H7 (cell line): ENCODE measurements around the gene AKT1S1. TPM values are rescaled to one million over a fixed set of nuclear protein-coding genes. Genes with fewer than 3 reads are reported as not detected.

Experiments
- DNase-seq: peaks from one replicate; pipeline ENCODE4 v3.0.0; 2012
- H3K27me3 ChIP-seq: 2 replicates; pipeline ENCODE4 v1.6.0; 2011; ENCODE audit warnings: mild to moderate bottlenecking, low read length; ENCODE audit not compliant: control insufficient read depth, insufficient read depth
- H3K36me3 ChIP-seq: replicated peaks from 2 replicates; pipeline ENCODE4 v1.5.1; 2011; ENCODE audit warnings: low read length; ENCODE audit not compliant: control insufficient read depth, insufficient read depth
- H3K4me3 ChIP-seq: 2 replicates; pipeline ENCODE4 v1.5.1; 2011; ENCODE audit warnings: low read depth, mild to moderate bottlenecking, control low read depth, low read length, moderate library complexity; ENCODE audit not compliant: insufficient read depth
- total RNA-seq: library from RNA; depleted of rRNA; stranded (reverse); fragments of >200 nt; shearing (Covaris generic); gene quantifications from 2 replicates; pipeline ENCODE4 v1.2.3, GENCODE V29; 2014

The AKT1S1 gene
- total RNA-seq, 1 experiment from 2014 or later, result 12.9 TPM

DNA sequence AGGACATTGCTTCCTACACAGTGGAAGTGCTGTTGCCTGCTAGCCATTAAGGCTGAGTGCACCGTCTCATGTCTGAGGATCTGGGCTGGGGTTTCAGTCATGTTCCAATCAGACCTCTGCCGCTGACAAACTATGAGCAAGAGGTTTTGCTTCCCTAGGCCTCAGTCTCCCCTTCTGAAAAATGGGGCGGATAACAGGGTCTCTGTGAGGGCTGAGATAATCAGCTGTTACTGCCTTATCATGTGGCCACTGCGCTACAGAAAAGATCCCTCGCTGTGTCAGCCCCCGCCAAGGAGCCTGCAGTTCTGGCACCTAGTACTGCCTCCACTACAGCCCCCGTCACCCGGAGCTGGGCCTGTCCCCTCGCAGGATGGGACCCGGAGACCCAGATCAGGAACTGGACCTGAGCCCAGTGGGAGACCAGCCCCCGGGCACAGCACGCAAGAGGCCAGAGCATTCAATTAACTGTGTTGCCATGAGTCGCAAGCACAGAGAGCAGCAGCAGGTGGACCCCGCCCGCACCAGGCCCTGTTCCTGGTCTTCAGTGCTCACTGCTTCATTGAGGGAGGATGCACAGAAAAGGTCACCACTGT lies 6.8 kb downstream of the AKT1S1 start:
- Histone ChIP-seq H3K27me3 (no peaks in the 10 kb centered on the region), H3K4me3 (peak overlapping the region; percentile 67), H3K36me3 (no peaks in the 10 kb centered on the region; the same call in 1 of the 2 replicates)
- DNase-seq, result no peak

DNA sequence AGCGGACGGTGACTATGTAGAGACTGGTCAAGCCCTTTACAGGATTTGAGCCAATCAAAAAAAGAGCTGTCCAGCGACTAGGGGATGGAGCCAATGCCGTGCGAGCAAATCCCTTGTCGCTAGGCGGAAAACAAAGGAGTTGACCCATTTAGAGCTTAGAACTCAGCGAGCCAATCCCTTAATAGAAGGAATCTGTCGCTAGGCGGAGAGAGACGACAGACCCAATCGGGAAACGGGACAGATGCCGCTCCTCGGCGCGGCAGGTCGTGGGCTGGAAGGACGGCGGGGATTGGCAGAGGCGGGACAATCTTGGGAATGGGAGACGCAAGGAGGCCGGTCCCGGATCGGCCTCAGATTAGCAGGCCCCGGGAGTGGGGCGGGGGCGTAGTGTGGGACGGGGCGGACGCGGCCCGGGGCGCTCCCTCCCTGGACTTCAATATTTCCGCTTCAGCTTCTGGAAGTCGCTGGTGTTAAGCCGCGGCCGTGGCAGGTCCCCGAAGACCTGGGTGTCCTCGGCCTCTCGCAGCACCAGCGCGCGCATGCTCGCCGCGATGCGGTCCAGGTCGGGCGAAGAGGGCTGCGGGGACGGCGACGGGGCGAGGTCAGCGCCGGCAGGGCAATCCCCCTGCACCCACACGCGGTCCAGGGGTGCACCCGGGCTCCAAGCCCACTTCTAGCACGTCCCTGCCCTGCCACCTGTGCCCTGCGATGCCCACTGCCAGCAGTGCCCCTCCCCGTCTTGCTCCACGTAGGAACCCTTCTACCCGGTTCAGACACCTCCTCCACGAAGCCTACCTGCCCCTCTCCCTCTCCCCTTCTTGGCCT lies 7.5 kb downstream of the AKT1S1 start:
- DNase-seq, result peak; percentile 97
- Histone ChIP-seq H3K4me3 (peak overlapping the region; percentile 67), H3K36me3 (peaks cover 2% of the 10 kb centered on the region; the same call in 1 of the 2 replicates), H3K27me3 (no peaks in the 10 kb centered on the region)

DNA sequence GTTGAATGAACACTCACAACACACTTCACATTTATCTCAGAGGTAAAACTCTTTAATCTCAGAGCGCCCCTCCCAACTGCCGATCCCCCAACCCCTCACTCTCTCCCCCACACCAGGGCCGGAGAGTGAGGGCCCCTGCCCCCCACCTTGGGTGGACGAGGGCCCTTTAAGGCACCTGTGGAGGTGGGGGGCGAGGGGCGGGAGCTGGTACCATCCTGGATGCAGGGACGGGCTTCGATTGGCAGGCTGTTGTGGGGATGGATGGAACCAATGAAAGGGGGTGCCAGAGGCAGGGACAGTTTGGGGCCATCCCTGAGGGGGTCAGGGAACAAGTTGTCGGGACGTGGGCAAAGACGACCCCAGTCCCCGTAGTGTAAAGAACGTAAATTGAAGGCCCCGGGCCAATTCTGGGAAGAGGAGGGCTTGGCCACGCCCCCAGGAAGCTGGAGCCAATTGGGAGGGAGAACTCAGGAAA lies 8.1 kb downstream of the AKT1S1 start:
- Histone ChIP-seq H3K36me3 (peaks cover 8% of the 10 kb centered on the region), H3K27me3 (no peaks in the 10 kb centered on the region), H3K4me3 (peak overlapping the region; percentile 42)
- no peak for DNase-seq

DNA sequence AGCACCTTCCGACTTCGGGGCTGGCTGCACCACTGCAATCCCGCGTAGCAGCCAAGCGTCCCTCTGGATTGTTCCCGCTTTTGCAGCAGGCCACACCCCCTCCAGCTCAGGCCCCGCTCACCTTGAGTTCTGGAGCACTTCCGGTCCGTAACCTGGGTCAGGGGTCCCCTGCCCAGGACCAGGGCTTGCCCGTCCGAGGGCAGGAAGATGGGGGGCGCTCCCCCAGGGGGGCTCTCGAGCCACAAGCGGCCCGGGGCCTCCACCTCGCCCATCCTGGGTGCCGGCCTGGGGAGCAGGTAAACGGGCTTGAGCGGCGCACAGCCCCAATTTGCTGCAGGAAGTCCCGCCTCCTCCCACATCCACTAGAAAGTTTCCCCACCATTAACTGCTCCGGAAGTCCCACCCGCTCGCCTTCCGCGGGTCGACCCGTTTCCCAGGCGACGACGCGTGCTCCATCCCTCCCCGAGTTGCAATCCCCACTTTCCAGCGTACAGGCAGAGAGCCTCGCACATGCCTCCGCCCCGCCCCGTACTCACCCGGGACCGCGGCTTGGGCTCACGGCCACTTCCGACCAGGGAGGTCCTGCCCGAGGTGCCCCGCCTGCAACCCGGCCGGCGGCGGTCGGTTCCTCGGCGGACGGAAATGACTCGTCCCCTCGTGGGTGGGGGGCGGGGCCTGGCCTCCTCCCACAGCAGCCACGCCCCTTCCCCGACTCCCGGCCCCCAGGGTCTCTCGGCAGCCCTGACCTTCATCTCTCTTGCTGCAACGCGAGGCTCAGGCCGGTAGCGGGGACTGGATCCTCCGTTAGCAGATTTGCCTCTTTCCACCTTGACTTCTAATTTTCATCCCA lies 10.0 kb downstream of the AKT1S1 start, which contains the start of gene PNKP:
TSS of gene PNKP (minus strand) at position 644 of the 850 bp plus-strand sequence. CDS start at position 272, 372 bp downstream.
- DNase-seq, result peak; percentile 99
- Histone ChIP-seq H3K36me3 (peaks cover 16% of the 10 kb centered on the region), H3K27me3 (no peaks in the 10 kb centered on the region), H3K4me3 (peak within 1 kb of the TSS; percentile 83)

DNA sequence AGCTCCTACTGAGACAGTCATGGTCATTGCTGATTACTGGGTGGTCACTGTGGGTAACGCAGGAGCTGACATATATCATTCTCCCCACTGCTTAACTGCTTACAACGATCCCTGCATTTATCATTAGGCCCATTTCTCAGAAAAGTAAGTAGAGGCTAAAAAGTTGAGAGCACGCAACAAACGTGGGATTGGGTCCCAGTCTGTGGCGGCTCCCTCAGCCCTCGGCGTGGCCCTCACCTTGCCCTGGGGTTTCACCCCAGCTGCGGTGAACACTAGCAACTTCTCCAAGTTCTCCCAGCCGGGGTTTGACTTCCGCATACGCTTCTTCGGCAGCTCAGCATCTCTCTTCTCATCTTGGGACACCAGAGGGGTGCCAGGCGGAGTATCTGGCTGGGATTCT lies 12.3 kb downstream of the AKT1S1 start:
- H3K36me3 ChIP-seq, result peaks cover 23% of the 10 kb centered on the region
- no peak for DNase-seq
- H3K4me3 ChIP-seq, result no peak overlapping the region
- H3K27me3 ChIP-seq, result no peaks in the 10 kb centered on the region

DNA sequence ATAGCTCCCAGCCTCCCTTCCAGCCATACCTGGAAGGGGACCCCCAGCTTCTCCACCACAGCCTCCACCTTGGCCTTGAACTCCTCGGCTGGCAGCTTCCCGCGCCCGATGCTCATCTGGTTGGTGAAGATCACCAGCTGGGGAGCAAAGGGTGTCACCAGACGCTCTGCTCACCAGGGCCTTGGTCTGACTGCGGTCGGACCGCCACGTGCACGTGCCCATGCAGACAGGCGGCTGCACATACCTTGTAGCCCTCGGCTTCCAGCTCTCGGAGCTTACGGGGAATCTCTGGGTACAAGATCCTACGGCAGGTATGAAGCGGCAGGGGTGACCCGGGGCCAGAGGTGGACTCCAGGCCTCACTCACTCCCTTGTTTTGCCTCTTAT lies 13.2 kb downstream of the AKT1S1 start:
- no peak for DNase-seq
- H3K27me3 ChIP-seq, result no peaks in the 10 kb centered on the region
- H3K4me3 ChIP-seq, result no peak overlapping the region
- peaks cover 25% of the 10 kb centered on the region for H3K36me3 ChIP-seq

DNA sequence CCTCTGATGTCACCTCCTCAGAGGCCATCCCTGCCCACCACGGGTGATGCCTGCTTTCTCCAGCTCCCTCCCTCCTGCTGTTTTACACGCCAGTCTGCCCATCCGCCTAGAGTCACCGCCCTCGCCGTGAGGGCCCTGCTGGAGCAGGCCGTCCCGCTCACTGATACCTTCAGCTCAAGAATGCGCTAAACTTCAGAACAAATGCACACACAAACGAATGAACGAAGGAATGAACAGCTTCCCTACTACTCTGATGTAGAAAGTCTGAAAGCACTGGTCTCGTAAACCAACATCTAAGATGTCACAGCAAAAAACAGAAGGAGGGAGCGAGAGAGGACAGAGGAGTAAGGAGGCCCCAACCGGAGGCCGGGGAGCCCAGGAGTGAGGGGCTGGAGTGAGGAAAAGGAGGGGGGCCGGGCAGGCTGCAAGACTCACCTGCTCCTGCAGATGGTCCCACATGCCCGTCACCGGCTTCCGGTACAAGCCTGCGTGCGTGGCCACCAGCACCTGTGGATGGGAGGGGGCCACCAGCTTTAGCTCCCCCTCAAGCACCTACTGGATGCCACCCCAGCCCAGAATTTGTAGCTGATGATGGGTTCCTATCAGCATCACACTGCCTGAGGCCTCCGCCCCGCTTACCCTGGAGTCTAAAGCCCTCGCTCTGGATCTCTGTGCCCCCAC lies 13.8 kb downstream of the AKT1S1 start:
- Histone ChIP-seq H3K4me3 (no peak overlapping the region), H3K36me3 (peaks cover 25% of the 10 kb centered on the region), H3K27me3 (no peaks in the 10 kb centered on the region)
- peak; percentile 57 for DNase-seq

DNA sequence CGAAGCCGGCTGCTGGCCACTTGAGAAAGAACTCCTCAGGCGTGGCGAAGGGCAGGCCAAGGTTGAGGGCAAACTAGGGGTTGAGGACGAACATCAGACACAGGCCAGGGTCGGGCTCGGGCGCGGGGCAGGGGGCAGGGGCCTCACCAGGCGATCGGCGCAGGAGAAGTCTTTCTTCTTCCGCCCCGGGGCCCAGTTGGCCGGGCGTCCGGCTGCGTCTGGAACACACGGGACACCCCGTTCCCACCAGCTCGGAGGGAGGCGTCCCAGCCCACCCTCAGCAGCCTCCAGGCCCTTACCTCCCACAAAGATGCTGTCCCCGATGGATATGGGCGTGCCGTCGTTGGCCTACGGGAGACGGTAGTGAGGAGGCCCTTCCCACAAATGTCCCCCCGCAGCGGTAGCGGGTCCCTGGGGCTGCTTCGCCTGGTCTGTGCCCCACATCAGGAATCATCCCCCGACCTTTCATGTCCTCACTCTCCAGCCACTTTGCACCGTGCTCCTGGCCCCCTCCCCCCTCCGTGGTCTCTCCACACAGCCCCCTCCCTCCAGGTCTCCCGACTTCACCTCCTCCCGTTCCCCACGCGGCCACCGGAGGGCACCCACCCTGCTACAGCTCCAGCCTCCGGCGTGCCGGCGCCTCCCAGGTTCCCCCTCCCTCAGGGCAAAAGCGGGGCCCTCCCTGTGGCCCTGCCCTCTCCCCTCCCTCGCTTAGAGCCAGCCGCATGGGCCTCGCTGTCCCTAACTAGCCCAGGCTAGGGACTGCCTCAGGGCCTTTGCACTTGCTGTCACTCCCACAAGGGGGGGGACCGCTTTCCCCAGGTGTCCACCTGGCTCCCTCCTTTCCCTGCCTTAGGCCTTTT lies 14.5 kb downstream of the AKT1S1 start:
- Histone ChIP-seq H3K4me3 (no peak overlapping the region), H3K27me3 (no peaks in the 10 kb centered on the region), H3K36me3 (peaks cover 28% of the 10 kb centered on the region)
- peak; percentile 95 for DNase-seq

DNA sequence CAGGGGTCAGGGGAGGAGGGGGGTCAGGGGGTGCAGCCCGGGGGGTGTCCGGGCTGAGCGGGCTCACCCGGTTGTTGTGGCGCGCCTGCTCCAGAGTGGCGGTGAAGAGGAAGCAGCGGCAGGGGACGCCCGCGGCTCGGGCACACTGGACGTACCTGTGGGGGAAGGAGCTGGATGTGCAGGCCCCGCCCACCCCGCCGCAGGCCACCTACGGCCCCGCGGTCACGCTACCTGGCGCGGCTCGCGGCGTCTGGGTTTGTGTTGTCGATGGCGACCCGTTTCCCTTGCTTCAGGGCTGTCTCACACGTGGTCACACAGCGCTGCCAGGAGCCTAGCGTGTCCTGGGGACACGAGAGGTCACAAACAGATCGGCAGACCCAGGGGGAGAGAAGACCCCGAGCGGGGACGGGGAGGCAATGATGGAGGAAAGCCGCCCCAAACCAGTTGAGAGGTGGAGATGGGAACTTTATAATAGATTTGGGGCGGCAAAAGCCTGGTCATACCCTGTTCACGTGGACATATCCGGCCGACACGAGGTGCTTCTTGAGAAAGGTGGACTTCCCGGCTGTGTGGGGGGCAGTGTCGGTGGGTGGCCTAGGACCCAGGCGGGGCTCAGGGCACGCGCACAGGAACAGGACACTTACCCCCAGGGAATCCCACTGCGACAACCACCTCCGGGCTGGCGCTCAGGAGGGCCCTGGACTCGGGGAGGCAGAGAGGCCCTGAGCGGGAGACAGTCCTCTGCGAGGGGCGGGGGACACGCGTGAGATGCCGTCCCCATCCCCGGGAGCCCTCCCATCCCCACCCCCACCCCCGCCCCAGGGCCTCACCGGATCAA lies 15.4 kb downstream of the AKT1S1 start:
- Histone ChIP-seq H3K4me3 (no peak overlapping the region), H3K36me3 (peaks cover 30% of the 10 kb centered on the region), H3K27me3 (no peaks in the 10 kb centered on the region)
- peak; percentile 78 for DNase-seq

DNA sequence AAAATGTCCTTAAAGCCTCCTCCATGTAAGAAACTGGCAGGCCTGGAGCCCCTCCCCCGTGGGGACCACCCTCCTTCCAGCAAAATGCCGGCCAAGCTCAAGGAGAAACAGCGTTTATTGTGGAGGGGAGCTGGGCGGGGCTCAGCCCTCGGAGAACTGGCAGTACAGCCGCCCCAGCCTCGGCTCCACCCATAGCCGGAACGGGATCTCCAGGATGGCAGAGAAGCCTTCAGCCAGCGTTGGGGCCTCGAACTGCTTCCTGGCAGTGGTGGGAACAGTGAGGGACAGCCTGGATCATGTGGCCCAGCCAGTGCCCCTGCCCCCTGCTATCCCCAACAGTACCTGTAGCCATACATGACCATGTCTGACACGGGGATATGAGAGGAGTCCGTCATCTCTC lies 16.0 kb downstream of the AKT1S1 start:
- peaks cover 32% of the 10 kb centered on the region for H3K36me3 ChIP-seq
- H3K27me3 ChIP-seq, result no peaks in the 10 kb centered on the region
- DNase-seq, result peak; percentile 82
- H3K4me3 ChIP-seq, result no peak overlapping the region

DNA sequence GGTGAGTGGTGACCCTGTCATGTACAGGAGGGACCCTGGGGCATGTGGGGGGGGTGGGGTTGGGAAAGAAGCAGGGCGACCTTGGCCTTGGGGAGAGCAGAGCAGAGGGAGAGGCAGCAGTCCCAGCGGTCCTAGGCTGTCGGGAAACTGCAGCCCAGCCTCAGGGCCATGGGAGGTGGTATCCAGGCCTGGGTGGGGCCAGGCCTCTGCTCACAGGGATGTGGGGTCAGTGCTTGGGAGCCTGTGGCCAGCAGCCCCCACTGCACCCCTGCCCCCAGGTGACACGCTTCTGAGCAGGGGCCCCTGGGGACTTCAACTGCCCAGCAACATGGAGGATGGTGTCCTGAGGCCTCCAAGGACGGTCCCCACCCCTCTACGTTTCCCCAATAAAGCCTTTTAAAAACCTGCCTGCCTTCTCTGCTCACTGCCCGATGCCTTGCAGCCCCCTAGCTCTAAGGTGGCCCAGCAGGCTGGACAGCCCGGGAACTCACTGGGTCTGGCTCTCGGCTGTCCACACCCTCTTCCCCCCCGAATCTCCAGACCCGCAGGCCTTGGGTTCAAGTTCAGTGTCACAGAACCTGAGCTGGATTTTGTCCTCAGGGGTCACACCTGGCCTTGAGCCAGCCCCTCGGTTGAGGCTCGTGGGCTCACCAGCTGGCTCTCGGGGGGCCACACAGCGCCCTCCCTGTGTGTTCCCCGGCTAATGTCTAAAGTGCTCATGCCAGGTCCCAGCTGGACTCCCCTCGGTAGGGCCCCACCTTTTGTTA lies 16.6 kb downstream of the AKT1S1 start:
- no peak overlapping the region for H3K4me3 ChIP-seq
- no peaks in the 10 kb centered on the region for H3K27me3 ChIP-seq
- peak; percentile 71 for DNase-seq
- H3K36me3 ChIP-seq, result peaks cover 32% of the 10 kb centered on the region

DNA sequence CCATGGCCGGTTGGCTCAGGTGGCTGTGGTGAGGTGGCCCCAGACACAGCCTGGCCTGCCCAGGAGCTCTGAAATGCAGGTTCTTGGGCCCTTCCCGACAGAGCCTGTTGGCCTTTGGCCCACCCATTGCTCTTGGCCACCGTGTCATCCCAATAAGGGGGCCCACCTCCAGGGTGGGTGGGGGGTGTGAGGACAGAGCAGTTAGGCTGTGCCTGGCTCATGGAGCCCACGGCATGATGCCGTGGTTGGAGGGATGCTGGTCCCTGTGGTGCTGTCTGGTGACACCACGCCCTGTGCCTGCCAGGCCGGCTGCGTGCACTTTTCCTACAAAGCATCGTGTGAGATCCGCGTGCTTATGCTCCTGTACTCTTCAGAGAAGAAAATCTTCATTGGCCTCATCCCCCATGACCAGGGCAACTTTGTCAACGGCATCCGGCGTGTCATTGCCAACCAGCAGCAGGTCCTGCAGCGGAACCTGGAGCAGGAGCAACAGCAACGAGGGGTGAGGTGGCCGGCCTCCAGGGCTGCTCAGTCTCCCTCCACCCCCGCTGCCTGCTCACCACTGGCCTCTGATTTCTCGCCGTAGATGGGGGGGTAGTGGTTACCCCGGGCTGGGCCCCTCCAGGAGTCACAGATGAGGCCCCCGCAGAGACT lies 17.3 kb downstream of the AKT1S1 start:
- peak; percentile 59 for DNase-seq
- peaks cover 36% of the 10 kb centered on the region for H3K36me3 ChIP-seq
- H3K4me3 ChIP-seq, result no peak overlapping the region
- H3K27me3 ChIP-seq, result no peaks in the 10 kb centered on the region
